HAP-1 (cell line): ENCODE results near the gene GAL3ST3.
A peak's percentile ranks its signal among the peaks of the same experiment; 100 is the strongest.
"Not testable (repeated sequence)": the region's sequence is repeated elsewhere in the genome, so short reads cannot be mapped to it uniquely, and the experiment has no call there.

Experiments
- DNase-seq, 2 experiments: peaks; one replicate each; pipeline ENCODE4 v3.0.0-alpha.2; 2016 to 2020; ENCODE audit warnings: low spot score in 2 of 2
- H3K27me3 ChIP-seq: fragments of 250-450 bp; sonication (Bioruptor Pico); 2 replicates; pipeline ENCODE4 v1.5.1; 2020; ENCODE audit warnings: low read depth, mild to moderate bottlenecking, moderate library complexity
- H3K36me3 ChIP-seq: fragments of 250-450 bp; sonication (Bioruptor Pico); replicated peaks from 2 replicates; pipeline ENCODE4 v1.5.1; 2020; ENCODE audit warnings: mild to moderate bottlenecking
- H3K4me1 ChIP-seq: fragments of 250-450 bp; sonication (Bioruptor Pico); 2 replicates; pipeline ENCODE4 v1.5.1; 2020; ENCODE audit warnings: mild to moderate bottlenecking
- H3K4me3 ChIP-seq: fragments of 250-450 bp; sonication (Bioruptor Pico); 2 replicates; pipeline ENCODE4 v1.5.1; 2020; ENCODE audit warnings: mild to moderate bottlenecking, moderate library complexity
- H3K9me3 ChIP-seq: fragments of 250-450 bp; sonication (Bioruptor Pico); 2 replicates; pipeline ENCODE4 v1.5.1; 2020; ENCODE audit warnings: mild to moderate bottlenecking, moderate library complexity
- in situ Hi-C: fragments of 300-500 bp; cut with MboI; formaldehyde crosslinking; loops from 3 replicates; pipeline ENCODE4 v1.14.3; 2020; ENCODE audit warnings: low sequenced_read_pairs, inconsistent platforms, mixed read lengths

Gene GAL3ST3

GRCh38 chr11:66048547-66049323 lies at the start of gene GAL3ST3:
GAL3ST3 (minus strand) TSS chr11:66049161; CDS start chr11:66045415, 3,746 bp downstream.
- Histone ChIP-seq H3K4me3 (no peak within 1 kb of the TSS), H3K4me1 (peaks cover 16% of the 10 kb centered on the region), H3K27me3 (no peaks in the 10 kb centered on the region), H3K9me3 (no peaks in the 10 kb centered on the region; the same call in 1 of the 2 replicates), H3K36me3 (peaks cover 11% of the 10 kb centered on the region)
- DNase-seq, result no peak
- in situ Hi-C loops, result no loop called here

DNA sequence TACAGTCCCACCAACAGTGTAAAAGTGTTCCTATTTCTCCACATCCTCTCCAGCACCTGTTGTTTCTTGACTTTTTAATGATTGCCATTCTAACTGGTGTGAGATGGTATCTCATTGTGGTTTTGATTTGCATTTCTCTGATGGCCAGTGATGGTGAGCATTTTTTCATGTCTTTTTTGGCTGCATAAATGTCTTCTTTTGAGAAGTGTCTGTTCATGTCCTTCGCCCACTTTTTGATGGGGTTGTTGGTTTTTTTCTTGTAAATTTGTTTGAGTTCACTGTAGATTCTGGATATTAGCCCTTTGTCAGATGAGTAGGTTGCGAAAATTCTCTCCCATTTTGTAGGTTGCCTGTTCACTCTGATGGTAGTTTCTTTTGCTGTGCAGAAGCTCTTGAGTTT lies 43.2 kb upstream of the GAL3ST3 start:
- H3K36me3 ChIP-seq, H3K4me3 ChIP-seq, H3K4me1 ChIP-seq, H3K9me3 ChIP-seq, H3K27me3 ChIP-seq, DNase-seq, in situ Hi-C loops: not testable (repeated sequence)

- H3K9me3 ChIP-seq, result no peaks in the 10 kb centered on the region
- no peak for DNase-seq
- H3K4me3 ChIP-seq, result no peak overlapping the region
- in situ Hi-C loops, result no loop called here
- no peaks in the 10 kb centered on the region for H3K4me1 ChIP-seq
- H3K27me3 ChIP-seq, result no peaks in the 10 kb centered on the region
- H3K36me3 ChIP-seq, result no peaks in the 10 kb centered on the region
These were observed 41.3 kb upstream of the GAL3ST3 start for GRCh38 chr11:66090288-66090687.

DNA sequence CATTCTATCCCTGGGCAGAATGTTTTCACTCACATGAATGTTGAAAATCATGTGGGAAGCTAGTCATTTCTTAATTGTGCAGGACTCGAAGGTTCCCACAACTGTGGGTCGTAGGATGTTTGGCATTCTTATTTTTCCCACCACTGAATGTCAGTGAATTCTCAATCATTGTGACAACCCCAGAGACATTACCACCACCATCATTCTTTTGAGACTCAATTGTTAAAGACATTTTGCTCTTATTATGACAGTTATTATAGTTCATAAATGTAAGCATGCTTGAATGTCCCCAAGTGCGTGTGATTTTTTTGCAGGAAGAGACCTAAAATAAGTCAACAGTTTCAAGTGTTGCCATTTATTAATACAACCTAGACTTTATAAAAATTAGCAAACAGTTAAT lies 40.1 kb upstream of the GAL3ST3 start:
- DNase-seq, result no peak
- no peaks in the 10 kb centered on the region for H3K36me3 ChIP-seq
- no peaks in the 10 kb centered on the region for H3K27me3 ChIP-seq
- H3K9me3 ChIP-seq, result no peaks in the 10 kb centered on the region
- H3K4me1 ChIP-seq, result no peaks in the 10 kb centered on the region
- H3K4me3 ChIP-seq, result no peak overlapping the region
- in situ Hi-C loops, result no loop called here

GRCh38 chr11:66087148-66087908 lies 38.4 kb upstream of the GAL3ST3 start:
- DNase-seq, result no peak
- H3K4me3 ChIP-seq, result no peak overlapping the region
- in situ Hi-C loops, result no loop called here
- H3K4me1 ChIP-seq, result peaks cover 8% of the 10 kb centered on the region
- no peaks in the 10 kb centered on the region for H3K36me3 ChIP-seq
- H3K27me3 ChIP-seq, result no peaks in the 10 kb centered on the region
- H3K9me3 ChIP-seq, result no peaks in the 10 kb centered on the region

DNA sequence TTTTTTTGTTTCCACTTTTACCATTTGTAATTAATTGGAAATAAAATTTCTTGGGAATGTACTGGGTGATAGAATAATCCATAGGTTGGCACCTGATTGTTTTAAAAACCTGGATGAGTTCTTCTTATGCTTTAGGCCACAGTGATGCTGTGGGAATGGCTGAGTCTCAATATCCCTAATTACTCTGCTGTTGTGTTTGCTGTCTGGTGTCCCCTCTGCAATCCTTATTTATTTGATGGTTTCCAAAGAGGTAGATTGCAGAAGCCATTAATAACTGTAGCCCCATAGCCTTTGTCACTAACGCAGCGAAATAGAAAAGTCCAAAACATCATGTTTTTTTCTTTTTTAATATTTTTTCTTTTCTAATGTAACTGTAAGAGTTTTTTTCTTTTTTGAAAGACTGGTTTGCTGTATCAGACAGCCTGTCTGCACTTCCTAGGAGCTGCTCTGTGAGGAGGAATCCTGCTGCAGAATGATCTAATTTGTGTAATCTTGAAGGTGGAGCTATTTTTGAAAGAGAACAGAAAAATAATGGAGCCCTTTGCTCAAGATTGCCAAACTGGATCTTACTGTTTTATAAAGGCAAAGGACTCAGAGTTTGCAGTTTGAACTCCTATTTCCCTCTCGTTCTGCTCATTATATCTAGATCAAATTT lies 36.0 kb upstream of the GAL3ST3 start:
- Histone ChIP-seq H3K9me3 (no peaks in the 10 kb centered on the region), H3K4me1 (peaks cover 8% of the 10 kb centered on the region), H3K4me3 (no peak overlapping the region), H3K27me3 (no peaks in the 10 kb centered on the region), H3K36me3 (no peaks in the 10 kb centered on the region)
- in situ Hi-C loops, result no loop called here
- no peak for DNase-seq

DNA sequence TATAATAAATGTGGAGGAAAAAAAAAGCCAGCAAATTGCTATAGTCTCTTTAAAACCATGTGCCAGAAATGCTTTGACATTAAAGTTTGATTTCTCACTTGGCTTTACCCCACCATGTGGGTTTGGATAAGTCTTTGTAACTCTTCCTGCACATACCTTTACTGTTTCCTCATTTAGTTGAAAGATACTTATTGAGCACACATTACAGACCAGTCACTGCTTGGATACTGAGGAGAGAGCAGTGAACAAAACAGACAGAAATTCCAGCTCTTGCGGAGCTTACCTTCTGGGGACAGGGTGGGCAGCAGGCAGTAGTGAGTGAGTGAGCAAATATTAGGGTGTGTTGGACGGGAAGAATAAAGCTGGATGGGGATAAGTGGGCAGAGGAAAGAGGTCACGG lies 34.8 kb upstream of the GAL3ST3 start:
- in situ Hi-C loops, result no loop called here
- no peak for DNase-seq
- Histone ChIP-seq H3K27me3 (no peaks in the 10 kb centered on the region), H3K9me3 (no peaks in the 10 kb centered on the region), H3K4me1 (peaks cover 8% of the 10 kb centered on the region), H3K36me3 (no peaks in the 10 kb centered on the region), H3K4me3 (no peak overlapping the region)

GRCh38 chr11:66082946-66083698 lies 34.2 kb upstream of the GAL3ST3 start:
- Histone ChIP-seq H3K36me3 (no peaks in the 10 kb centered on the region), H3K9me3 (no peaks in the 10 kb centered on the region), H3K4me3 (no peak overlapping the region), H3K27me3 (no peaks in the 10 kb centered on the region), H3K4me1 (peaks cover 8% of the 10 kb centered on the region)
- no peak for DNase-seq
- in situ Hi-C loops, result no loop called here

DNA sequence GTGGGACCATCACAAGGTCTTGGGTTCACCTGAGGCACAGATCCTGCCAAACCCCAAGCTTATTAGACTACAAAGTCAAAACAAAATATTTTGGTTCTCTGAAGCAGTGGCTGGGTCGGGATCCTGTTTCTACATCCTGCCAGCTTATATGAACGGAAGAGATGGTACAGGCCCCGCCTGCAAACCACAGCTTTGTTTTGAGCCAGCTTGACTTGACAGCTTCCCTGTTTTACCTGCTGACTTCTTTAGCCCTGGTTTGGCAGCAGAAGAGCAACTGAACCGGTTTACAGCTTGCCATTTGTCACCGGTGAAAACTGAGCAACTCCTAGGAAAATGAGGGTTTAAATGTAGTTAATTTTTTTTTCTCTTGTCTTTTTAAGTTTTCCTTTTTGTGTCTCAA lies 32.5 kb upstream of the GAL3ST3 start:
- H3K9me3 ChIP-seq, result no peaks in the 10 kb centered on the region

GRCh38 chr11:66080055-66080817 lies 31.3 kb upstream of the GAL3ST3 start:
- in situ Hi-C loops, result no loop called here
- no peaks in the 10 kb centered on the region for H3K9me3 ChIP-seq
- H3K4me1 ChIP-seq, result peaks cover 8% of the 10 kb centered on the region
- H3K4me3 ChIP-seq, result no peak overlapping the region
- DNase-seq, result peak in 1 of 2 experiments; percentile 25
- no peaks in the 10 kb centered on the region for H3K27me3 ChIP-seq
- H3K36me3 ChIP-seq, result no peaks in the 10 kb centered on the region

More for the DNA sequence above, 32.5 kb upstream of the GAL3ST3 start:
- no peak for DNase-seq
- Histone ChIP-seq H3K27me3 (no peaks in the 10 kb centered on the region), H3K4me3 (no peak overlapping the region), H3K4me1 (peaks cover 8% of the 10 kb centered on the region), H3K36me3 (no peaks in the 10 kb centered on the region)
- in situ Hi-C loops, result no loop called here

GRCh38 chr11:66078949-66079348 lies 30.0 kb upstream of the GAL3ST3 start:
- H3K27me3 ChIP-seq, H3K4me3 ChIP-seq, in situ Hi-C loops, H3K4me1 ChIP-seq, H3K36me3 ChIP-seq, DNase-seq, H3K9me3 ChIP-seq: not testable (repeated sequence)

DNA sequence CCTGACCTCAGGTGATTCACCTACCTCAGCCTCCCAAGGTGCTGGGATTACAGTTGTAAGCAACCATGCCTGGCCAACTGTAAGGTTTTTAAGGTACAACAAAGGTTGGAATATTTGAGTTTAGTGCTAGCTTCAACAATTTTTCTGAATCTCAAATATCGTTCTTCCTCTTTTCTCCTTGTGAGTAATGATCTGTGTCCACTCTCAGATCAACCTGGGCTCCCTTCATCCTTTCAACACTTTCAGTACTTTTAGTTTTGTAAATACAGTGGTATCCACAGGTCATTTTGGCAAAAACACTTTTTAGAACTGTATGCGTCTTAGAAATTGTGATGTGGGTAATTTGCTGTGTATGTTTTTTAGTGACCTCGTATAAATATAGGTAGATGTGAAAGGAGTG lies 29.0 kb upstream of the GAL3ST3 start:
- Histone ChIP-seq H3K9me3 (no peaks in the 10 kb centered on the region), H3K4me3 (no peak overlapping the region)
- in situ Hi-C loops, result no loop called here

GRCh38 chr11:66076561-66076960 lies 27.6 kb upstream of the GAL3ST3 start:
- H3K36me3 ChIP-seq, result no peaks in the 10 kb centered on the region; the same call in 1 of the 2 replicates
- H3K9me3 ChIP-seq, result no peaks in the 10 kb centered on the region
- in situ Hi-C loops, result no loop called here
- H3K4me1 ChIP-seq, result peaks cover 7% of the 10 kb centered on the region; the same call in 1 of the 2 replicates
- H3K27me3 ChIP-seq, result no peaks in the 10 kb centered on the region
- no peak overlapping the region for H3K4me3 ChIP-seq
- no peak for DNase-seq

More for the DNA sequence above, 29.0 kb upstream of the GAL3ST3 start:
- Histone ChIP-seq H3K27me3 (no peaks in the 10 kb centered on the region), H3K36me3 (no peaks in the 10 kb centered on the region; the same call in 1 of the 2 replicates), H3K4me1 (peaks cover 3% of the 10 kb centered on the region)
- DNase-seq, result no peak
